MV-4-11 (cell line): ENCODE results near the gene NGEF.
A peak's percentile ranks its signal among the peaks of the same experiment; 100 is the strongest.

Experiments used
- DNase-seq: peaks from one replicate; lab custom pipeline; 2025; lab: John Stamatoyannopoulos, UW

The NGEF gene

GRCh38 chr2:232997749-232998665 lies 15.0 kb downstream of the NGEF start:
- DNase-seq = no peak

- no peak for DNase-seq
Observed at GRCh38 chr2:232994446-232994845, 18.6 kb downstream of the NGEF start.

- DNase-seq = no peak
Observed at GRCh38 chr2:232993231-232993821, 19.7 kb downstream of the NGEF start.

GRCh38 chr2:232986155-232986554 lies 26.9 kb downstream of the NGEF start:
- no peak for DNase-seq

GRCh38 chr2:232984451-232985207 lies 28.4 kb downstream of the NGEF start:
- DNase-seq = peak; percentile 46

- DNase-seq = no peak
Observed at GRCh38 chr2:232983669-232984140, 29.4 kb downstream of the NGEF start.

- DNase-seq = no peak
Observed at GRCh38 chr2:232982926-232983668, 30.0 kb downstream of the NGEF start.

GRCh38 chr2:232981767-232982360 lies 31.2 kb downstream of the NGEF start:
- DNase-seq = no peak

GRCh38 chr2:232981356-232981755 lies 31.7 kb downstream of the NGEF start:
- no peak for DNase-seq

GRCh38 chr2:232980683-232981082 lies 32.4 kb downstream of the NGEF start:
- no peak for DNase-seq

- DNase-seq = no peak
Observed at GRCh38 chr2:232979871-232980461, 33.1 kb downstream of the NGEF start.

- no peak for DNase-seq
Observed at GRCh38 chr2:232977438-232977971, 35.6 kb downstream of the NGEF start.

- DNase-seq = no peak
Observed at GRCh38 chr2:232976666-232977437, 36.2 kb downstream of the NGEF start.

GRCh38 chr2:232976176-232976575 lies 36.9 kb downstream of the NGEF start:
- DNase-seq = no peak

- no peak for DNase-seq
Observed at GRCh38 chr2:232974396-232974795, 38.7 kb downstream of the NGEF start.

- no peak for DNase-seq
Observed at GRCh38 chr2:232973796-232974195, 39.3 kb downstream of the NGEF start.

- no peak for DNase-seq
Observed at GRCh38 chr2:232973011-232973735, 39.9 kb downstream of the NGEF start.

- DNase-seq = no peak
Observed at GRCh38 chr2:232971744-232972143, 41.3 kb downstream of the NGEF start.

GRCh38 chr2:232970051-232970450 lies 43.0 kb downstream of the NGEF start:
- DNase-seq = no peak
